ENCODE measurements around the gene FAT2.
"Not testable (repeated sequence)": the region's sequence is repeated elsewhere in the genome, so short reads cannot be mapped to it uniquely, and the experiment has no call there.

The FAT2 gene

DNA sequence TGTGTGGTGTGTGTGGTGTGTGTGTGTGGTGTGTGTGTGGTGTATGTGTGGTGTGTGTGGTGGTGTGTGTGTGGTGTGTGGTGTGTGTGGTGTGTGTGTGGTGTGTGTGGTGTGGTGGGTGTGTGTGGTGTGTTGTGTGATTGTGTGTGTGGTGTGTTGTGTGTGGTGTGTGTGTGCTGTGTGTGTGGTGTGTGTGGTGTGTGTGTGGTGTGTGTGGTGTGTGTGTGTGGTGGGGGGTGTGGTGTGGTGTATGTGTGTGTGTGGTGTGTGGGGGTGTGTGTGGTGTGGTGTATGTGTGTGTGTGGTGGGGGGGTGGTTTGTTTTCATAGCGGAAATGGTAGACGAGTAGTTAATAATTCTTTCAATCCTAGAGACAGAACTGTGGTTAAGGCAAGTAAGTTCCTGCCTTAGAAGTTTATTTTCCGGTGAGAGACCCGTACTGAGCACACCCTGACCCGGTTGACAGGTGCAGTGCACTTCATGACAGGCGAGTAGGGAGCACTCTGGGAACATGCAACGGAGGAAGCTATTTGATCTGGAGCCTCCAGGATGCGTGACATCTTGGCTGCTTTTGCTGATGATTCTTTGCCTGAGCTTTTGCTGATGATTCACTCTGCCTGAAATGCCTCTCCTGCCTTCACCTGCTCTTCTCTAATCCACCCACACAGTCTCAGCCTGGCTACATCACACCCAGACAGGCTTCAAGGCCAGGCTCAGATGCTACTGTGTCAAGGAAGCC is 21.7 kb upstream of the FAT2 start:
- DNase-seq = no peak

DNA sequence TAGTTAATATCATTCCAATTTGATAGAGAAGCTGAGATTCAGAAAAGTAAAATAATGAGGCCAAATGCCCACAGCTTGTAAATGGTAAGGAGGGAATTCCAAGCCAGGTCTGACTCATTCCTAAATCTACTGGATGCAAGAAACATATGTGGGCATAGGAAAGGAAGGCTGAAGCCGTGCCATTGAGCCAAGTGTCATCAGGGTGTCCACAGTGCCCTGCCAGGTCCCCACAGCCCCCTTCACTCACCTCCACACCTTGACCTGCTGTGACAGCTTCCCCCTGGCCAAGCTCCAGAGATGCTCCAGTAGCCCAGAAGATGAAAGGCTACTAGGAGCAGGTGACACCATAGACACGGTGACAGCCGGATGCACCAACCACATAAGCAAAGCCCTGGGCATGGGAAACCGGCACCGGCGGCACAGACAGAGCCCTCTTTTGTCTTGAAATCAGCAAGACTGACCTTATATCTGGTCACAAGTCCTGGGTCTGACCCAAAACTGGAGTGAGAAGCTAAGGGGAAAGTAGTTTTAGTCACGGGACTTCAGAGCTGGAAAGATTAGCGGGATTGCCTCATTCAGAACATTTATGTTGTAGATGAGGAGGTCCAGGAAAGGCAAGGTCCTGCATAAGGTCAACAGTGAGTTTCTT is 20.1 kb upstream of the FAT2 start:
- no peak for DNase-seq

DNA sequence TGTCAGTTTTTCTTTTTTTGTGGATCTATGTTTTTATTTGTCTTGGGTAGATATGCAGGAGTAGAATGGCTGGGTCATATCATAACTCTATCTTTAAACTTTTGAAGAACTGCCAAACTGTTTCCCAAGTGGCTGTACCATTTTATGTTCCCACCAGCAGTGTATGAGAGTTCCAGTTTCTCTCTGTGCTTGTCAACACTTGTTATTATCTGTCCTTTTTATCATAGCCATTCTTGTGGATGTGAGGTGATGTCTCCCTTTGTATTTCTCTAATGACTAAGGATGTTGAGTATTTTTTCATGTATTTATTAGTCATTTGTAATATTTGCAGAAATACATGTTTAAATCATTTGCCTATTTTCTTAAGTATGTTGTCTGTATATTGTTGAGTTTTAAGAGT is 17.4 kb upstream of the FAT2 start:
- no peak for DNase-seq

DNA sequence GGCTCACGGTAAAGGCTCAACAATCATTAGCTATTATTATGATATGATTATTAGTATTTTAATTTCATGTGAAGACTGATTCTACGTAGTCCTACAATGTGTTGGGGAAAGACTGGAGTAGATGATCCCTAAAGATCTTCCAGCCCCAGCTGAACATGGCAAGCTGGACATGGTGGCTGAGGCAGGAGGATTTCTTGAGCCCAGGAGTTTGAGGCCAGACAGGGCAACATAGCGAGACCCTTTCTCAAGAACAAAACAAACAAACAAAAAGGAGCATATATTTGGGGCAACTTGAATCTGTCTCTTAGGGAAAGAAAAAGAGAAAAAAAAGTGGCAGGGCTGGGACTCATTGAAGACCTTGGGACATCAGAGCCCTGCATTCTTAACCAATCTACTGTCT is 16.2 kb upstream of the FAT2 start:
- no peak for DNase-seq

DNA sequence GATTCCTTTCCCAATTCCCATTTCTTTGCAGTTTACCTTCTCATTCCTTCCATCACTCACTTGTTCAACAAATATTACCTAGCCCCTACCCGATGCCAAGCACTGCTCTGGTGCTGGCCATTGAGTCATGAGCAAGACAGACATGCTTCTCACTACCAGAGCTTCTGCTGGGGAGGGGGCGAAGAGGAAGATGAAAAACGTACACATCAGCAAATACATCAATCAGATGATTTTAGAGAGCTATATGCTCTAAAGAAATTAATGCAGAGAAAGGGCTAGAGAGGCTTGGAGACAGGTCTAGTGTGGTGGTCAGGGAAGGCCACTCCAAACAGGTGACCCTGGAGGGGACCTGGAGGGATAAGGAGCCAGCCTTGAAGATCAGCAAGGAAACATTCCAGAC is 14.4 kb upstream of the FAT2 start:
- DNase-seq = no peak

DNA sequence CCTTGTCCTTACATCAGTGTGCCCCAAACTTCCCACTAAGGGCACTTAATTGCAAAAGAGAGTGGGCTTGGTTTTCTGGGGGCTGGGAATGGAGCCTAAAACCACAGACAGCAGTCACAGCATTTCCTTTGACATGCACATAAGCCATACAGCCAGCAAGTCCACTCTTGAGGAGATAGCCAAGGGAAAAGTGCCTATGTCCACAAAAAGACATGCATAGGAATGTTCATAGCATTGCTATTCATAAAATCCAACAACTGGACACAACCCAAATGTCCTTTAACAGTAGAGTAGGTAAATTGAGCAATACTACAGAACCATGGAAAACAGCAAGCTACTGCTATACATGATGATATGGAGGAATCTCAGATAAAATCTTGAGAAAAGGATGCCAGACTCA is 11.7 kb upstream of the FAT2 start:
- peak; percentile 22 for DNase-seq

DNA sequence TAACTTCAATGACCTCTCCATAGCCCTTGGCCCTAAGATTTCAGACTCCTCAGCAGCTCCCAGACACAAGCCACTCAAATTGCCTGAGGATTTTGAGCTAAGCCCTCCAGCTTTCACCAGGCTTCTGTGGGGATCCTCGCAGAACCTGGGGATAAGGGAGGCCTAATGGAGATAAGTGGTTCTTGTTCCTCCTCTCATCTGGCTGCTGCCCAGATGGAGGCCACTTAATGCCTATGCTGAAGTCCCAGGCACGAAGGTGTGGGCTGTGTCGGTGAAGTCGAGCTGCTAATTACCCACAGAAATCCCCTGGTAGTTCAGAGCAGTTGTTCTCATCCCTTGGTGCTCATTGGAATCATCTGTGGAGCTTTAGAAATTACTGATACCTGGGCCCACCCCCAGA is 10.3 kb upstream of the FAT2 start:
- no peak for DNase-seq

DNA sequence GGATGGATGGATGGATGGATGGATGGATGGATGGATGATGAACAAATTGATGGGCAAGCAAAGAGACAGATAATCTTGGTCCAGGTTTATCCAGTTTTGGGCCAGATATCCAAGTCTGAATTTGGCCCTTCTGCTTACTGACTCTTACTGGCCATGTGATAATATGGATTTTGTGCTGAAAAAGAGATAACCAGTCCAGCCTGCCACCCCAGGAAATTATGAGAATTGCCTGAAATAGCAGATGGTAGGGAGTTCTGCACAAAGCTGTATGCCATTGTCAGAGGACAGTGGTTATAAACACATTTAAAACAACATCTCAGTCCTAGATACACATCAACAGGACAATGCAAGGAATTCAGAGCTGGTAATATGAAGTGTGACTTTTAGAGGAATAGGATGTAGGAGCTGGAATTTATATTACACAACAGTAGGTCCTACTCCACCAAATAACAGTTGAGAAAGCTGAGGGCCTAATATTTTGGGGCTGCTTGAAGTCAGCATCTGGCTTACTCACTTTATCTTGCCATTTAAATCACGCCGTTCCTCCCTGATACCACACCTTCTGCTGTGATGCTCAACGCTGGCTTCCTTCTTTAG is 9.0 kb upstream of the FAT2 start:
- no peak for DNase-seq

DNA sequence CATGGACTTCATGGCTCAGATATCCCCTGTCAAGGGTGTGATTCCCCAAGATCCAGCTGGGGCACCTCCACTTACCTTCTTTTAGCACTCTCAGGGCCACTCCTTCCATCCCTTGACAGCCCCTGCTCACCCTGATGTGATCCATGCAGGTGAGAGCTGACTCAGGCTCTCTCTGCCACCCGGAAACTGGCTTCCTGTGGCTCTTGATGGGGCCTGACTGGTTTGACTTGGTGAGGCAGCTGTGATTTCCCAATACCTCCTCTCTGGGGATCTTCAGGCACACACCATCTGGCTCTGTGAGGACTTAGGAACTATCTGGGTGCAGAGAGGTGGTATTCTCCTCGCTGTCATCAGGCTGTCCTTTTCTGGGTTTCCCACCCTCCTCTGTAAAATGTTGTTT is 7.9 kb upstream of the FAT2 start:
- DNase-seq = no peak

DNA sequence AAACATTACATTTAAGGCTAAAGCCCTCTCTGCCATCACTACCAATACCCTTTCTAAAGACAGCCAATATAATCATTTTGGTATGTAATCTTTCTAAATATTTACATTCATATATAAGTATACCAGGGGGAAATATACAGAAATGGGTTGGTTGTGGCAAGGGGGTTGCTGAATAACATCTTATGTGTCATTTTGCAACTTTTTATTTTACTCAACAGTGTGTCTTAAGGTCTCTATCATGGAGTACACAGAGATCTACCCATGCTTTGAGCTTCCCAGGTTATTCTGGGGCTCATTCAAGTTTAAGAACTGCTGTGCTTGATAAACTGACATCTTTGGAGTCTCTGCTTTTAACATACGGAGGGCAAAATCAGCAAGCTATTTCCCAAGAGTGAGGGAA is 7.4 kb upstream of the FAT2 start:
- no peak for DNase-seq

DNA sequence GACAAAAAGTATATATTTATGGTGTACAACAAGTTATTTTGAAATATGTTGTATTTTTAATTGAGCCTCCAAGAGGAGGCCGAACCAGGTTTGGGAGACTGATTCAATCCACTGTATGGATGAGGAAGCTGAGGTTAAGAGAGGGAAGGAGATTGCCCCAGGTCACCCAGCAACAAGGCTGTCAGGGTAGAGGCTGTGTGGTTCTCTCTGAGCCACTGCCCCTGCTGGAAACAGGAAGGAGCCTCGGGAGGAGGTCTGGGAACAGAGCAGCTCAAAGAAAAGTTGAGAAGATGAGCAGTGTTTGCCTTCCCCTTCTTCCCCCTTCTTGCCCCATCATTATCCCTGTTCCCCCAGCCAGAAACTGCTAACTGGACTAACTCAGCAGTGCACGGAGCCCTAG is 6.6 kb upstream of the FAT2 start:
- no peak for DNase-seq

DNA sequence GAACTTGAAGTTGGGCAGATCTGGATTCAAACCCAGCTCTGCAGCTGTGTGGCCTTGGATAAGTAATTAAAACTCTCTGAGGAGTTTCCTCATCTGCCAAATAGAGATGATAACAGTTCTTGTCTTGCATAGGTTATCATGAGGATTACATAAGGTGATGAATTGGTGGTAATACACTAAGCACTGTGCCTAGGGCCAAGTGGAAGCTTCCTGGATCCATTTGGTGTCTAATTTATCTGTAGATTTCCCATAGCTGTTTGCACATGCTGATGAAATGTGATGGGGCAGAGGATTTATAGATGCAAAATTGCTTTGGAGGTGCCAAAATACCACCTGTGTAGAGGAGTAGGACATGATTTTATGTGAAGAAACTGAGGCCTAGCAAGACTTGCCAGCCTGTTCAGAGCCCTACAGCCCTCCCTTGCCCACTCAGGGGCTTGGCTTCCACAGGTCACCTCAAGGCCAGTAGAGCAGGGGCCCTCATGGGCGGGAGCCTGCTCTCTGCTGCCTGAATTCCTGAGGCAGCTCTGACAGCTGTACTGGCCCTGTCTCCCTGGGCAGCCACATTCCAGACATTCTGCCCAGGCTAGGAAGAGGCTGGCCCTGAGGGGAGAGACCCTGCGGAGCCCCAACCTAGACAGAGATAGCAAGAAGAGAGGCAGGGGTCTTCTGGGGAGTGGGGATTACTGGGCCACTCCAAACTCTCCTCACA is 5.9 kb upstream of the FAT2 start:
- DNase-seq = no peak

DNA sequence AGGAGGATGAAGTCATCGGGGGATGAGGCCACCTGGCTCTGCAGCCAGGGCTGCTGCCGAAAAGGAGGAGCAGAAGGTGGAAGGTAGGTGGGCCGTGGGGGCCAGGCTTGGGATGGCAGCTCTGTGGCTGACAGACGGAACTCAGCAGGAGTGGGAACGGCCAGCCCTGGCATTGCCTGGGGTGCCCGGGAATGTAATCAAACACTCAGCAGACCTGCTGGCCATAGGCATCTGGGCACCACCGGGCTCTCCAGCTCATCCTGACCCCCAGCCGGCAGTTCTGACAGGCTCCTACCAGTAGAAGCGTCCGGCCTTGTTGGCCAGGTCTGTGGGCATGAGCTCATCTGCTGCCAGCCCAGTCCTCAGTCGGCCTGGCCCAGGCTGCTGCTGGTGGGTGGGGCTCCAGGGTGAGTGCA is 4.3 kb upstream of the FAT2 start:
- no peak for DNase-seq

DNA sequence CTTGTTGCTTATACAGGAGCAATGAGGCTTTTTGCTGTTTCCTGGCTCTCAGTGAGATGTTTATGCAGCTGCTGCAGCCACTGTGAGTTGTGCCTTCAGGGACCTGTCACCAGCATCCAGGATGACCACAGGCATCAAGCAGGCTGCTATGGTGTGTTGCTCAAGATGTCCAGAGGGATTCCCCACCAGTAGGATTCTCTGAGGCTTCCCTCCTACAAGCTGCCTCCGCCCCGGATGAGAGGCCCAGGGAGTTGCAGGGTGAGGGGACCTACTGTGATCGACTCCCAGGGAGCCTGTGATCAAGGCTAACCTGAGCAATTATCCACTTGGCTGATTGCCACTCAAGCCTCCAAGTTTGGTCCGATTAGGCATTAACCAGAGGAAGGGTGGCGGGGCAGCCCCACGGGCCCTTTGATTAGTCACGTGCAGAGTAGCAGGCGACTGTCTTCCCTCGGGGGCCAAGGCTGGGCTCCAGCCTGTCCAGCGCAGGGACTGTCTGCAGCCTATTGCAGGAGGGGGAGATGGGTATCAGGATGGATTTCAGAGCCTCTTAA is 1.8 kb upstream of the FAT2 start:
- no peak for DNase-seq

DNA sequence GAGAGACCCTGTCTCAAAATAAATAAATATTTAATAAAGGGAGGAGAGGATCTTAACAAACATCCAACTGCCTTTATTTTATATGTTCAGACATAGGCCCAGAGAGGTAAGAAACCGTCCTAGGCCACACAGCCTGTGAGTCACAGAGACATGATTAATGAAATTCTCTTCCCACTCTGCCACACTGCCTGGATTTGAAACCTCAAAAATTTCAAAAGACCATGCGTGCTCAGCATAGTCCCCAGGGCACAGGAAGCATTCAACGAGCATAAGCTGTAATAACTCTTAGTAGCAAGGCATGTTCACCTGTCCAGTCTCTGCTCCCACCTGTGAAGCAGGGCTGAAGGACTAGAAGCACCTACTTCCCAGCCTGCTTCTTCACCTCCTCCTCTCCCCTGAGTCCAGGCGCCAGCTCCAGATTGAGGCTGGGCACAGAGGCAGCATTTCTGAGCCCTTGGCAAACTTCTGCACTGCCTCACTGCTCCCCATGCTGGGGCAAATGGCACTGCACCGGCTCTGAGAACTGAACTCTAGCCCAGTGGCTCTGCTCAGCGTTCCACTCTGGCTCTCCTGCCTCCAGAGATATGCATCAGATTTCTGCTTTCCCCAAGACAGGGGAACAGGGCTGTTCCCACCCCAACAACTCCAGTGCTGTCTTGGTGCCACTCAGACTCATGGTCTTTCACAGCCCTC is 1.1 kb downstream of the FAT2 start:
- peak; percentile 7 for DNase-seq

DNA sequence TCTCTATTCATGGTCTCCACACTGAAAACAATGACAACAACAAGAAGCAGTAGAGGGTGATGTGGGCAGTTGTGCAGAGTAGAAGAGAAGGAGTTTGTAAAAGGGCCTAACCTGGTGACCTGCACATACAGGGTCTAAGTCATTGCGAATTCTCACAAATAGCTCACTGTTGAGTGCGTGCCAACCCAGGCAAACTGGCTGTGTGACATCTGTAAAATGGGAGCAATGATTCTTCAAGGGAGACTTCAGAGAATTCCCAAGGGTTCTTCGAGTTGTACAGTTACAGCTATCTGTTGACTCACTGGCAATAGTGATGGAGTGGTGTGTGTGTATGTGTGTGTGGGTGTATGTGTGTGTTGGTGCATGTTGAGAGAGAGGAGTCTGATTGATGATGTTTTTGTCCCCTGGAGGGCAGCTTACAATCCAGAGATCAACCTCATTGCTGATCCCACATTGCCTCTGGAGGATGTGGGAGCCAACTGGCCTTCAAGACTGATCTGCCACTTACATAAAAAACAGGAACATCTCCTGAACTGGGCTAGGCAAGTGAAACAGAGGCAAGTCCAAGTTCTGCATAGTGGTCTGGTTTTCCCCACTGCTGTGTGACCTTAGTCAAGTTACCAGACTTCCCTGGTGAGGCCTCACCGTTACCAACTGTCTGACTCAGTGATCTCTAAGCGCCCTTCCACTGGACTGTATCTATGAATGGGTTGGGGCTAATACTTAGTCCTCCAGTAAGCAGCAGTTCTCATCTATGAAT is 3.2 kb downstream of the FAT2 start:
- DNase-seq = no peak

DNA sequence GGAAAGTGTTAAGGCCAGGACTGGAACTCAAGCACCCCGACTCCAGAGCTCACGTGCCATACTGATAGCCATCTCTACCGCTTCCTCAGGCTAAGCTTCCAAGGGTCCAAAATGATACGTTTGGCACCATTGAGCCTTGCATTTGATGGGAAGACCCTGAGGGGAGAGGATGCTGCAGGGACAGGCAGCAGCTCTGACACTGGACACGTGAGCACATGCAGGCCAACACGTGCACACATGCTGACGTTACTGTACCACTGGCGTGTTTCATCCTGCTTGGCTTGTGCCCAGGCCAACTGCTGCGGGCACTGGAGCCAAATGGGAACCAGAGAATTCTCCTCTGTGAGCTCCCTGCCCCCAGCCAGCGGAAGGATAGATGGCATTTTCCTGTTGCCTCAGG is 5.2 kb downstream of the FAT2 start:
- no peak for DNase-seq

DNA sequence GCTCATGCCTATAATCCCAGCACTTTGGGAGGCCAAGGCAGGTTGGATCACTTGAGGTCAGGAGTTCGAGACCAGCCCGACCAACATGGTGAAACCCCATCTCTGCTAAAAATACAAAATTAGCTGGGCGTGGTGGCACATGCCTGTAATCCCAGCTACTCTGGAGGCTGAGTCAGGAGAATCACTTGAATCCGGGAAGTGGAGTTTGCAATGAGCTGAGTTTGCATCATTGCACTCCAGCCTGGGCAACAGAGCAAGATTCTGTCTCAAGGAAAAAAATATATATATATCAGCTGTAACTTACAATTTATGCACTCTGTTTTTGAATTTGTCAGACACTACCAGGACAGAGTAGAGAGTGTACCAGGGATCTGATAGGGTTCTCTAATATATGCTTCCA is 5.8 kb downstream of the FAT2 start:
- not testable (repeated sequence) for DNase-seq

DNA sequence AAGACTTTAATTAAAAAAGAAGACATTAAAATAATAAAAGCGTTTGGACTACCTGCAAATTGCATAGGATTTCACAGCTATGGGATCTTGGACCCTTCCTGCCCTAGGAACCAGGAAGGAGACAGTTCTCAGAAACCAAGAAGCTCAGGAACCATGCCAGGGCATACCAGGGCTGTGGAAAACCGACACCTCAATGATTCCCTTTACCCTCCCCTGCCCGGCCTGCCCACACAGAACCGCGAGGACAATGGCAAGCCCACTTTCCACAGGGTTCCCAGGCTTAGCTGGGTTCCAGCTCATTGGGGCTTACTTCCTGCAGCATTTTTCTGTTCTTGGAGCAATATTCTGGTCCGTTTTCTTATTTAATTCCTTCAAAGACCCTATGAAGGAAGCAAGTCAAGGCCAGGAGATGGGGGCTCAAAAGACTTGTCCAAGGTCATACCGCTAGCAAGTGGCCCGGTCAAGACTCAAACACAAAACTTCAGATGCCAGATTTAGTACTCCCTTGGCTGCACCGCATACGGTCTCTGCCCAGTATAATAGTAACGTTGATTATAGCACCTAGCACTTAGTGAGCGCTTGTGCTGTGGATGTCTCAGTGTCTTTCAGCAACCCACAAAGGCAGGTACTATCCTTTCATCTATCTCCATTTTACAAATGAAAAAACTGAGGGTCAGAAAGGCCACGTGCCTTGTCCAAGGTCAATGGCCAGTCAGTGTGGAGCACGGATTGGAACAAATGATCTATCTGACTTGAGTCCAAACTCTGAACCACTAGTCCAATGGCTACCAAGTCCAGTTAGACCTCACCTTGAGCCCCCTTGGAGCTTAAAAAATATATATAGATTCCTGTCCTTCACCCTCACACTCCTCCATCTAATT is 6.8 kb downstream of the FAT2 start:
- DNase-seq = no peak

DNA sequence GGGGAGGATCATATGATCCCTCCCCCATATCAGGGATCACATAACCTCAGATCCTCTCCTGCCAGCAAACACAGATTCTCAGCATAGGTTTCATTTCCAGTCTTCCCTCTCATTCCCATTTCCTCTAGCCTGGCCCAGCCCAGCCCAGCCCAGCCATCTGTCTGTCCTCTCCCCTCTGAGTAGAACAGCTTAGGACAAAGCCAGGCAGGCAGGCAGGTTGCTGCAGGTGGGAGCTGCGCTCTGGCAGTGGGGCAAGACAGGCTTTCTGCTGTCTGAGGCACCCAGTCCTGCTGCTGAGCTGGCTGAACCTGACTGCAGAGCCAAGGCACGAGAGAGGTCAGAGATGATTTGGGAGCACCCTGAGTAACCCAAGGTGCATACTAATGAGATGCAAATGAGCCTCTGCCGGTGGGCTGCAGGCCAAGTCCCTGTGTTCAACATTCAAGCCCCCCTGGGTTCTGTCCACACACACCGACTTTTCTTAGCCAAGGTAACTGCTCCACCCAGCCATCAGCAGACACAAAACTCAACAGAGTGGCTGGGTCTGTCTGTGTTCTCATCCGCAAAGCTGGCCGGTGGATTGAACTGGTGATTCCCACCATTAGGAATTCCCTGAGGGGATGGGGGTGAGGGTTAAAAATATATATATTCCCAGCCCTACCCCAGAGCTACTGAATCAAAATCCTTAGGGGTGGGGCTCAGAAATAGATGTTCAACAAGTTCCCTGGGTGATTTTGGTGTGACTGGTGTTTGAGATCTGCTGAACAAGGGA is 9.1 kb downstream of the FAT2 start:
- DNase-seq = no peak
